Fibroblast of the conjunctiva (primary cell): ENCODE measurements around the gene OPA3.

Experiments used
- DNase-seq: peaks from one replicate; pipeline ENCODE4 v3.0.0-alpha.2; 2010; ENCODE audit warnings: low read depth

OPA3 gene

GRCh38 chr19:45598267-45599001 lies 13.8 kb upstream of the OPA3 start:
- DNase-seq = no peak

GRCh38 chr19:45597425-45598111 lies 13.0 kb upstream of the OPA3 start:
- DNase-seq = no peak

GRCh38 chr19:45595814-45596213 lies 11.2 kb upstream of the OPA3 start:
- DNase-seq = no peak

GRCh38 chr19:45593520-45593919 lies 8.9 kb upstream of the OPA3 start:
- no peak for DNase-seq

- no peak for DNase-seq
Measured at GRCh38 chr19:45592366-45592765, 7.8 kb upstream of the OPA3 start.

GRCh38 chr19:45591638-45592005 lies 7.0 kb upstream of the OPA3 start:
- no peak for DNase-seq

GRCh38 chr19:45591004-45591637 lies 6.5 kb upstream of the OPA3 start:
- no peak for DNase-seq

GRCh38 chr19:45590300-45591003 lies 5.8 kb upstream of the OPA3 start:
- DNase-seq = no peak

- DNase-seq = no peak
Measured at GRCh38 chr19:45589768-45590167, 5.2 kb upstream of the OPA3 start.

GRCh38 chr19:45587873-45588272 lies 3.3 kb upstream of the OPA3 start:
- DNase-seq = no peak

GRCh38 chr19:45585158-45585577 lies 566 bp upstream of the OPA3 start:
- no peak for DNase-seq

GRCh38 chr19:45581576-45581975 lies 3.0 kb downstream of the OPA3 start:
- no peak for DNase-seq

- DNase-seq = no peak
Measured at GRCh38 chr19:45578861-45579260, 5.7 kb downstream of the OPA3 start.

- peak; percentile 58 for DNase-seq
Measured at GRCh38 chr19:45577111-45577905, 7.3 kb downstream of the OPA3 start.

GRCh38 chr19:45576682-45577081 lies 7.9 kb downstream of the OPA3 start:
- no peak for DNase-seq

- no peak for DNase-seq
Measured at GRCh38 chr19:45575216-45575615, 9.4 kb downstream of the OPA3 start.

GRCh38 chr19:45574526-45574925 lies 10.1 kb downstream of the OPA3 start:
- DNase-seq = no peak

- DNase-seq = no peak
Measured at GRCh38 chr19:45571457-45572220, 13.0 kb downstream of the OPA3 start.

- DNase-seq = no peak
Measured at GRCh38 chr19:45569619-45570421, 14.8 kb downstream of the OPA3 start.

GRCh38 chr19:45568732-45569131 lies 15.9 kb downstream of the OPA3 start:
- DNase-seq = peak; percentile 46
